Measurements from ENCODE around the gene PRKCZ.

DNA sequence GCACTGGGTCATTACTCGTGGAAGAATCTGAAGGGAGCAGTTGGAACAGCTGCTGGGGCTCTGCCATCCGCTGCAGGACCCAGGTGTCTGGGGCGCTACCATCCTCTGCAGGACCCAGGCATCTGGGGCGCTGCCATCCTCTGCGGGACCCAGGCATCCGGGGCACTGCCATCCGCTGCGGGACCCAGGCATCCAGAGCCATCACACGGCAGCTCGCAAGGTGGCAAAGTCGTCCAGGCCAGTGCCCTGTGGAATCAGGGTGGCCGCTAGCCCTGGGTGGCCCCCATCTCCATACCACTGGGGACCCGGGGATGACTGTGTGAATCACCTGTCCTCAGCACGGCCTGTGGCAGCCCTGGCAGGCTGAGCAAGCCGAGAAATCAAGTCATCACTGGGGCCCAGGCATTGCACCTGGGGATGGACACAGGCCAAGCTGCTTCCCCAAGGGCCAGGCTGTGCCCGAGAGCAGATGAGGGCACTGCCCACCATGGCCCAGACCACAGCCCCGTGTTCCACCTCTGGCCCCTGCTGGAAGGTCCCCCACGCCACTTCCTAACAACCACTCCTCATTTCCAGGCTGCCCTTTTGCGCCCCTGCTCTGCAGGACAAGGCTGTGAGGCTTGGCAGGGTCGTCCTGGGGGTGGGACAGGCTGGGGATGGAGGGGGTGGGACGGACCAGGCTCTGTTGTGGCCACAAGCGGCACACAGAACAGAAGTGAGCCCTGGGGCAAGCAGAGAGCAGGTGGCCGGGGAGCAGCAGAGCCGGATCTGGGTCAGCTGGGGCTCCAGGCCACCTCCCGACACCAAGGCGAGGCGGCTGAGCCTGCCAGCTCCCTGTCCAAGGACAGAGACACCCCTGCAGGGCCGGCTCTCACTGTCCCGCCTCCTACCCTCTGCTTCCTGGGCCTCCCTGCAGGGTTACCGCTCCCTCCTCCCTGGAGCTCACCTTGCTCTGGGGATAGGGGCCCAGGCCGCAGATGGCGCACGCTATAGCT lies 18.4 kb upstream of the PRKCZ start:
- TF ChIP-seq EZH2 (IDR thresholded peaks at IDR 0.05; ENCODE audit: insufficient read depth, poor library complexity, severe bottlenecking) (no peak), EZH2phosphoT487 (IDR thresholded peaks at IDR 0.05; ENCODE audit: insufficient read depth, low read depth) (no peak)

All from GM23248 (cell line).